CD4-positive, alpha-beta T cell treated with Interleukin-6 at 100 ng/mL for 8 hours (primary cell): Measurements from ENCODE around the gene TACC2.
"Not testable (repeated sequence)": the region's sequence is repeated elsewhere in the genome, so short reads cannot be mapped to it uniquely, and the experiment has no call there.

Source experiments
- DNase-seq: peaks from one replicate; pipeline ENCODE4 v3.0.0-alpha.2; 2020; ENCODE audit warnings: mixed read lengths, low spot score

Gene TACC2

GRCh38 chr10:122023257-122023656, 34.3 kb downstream of the TACC2 start:
- not testable (repeated sequence) for DNase-seq

GRCh38 chr10:122029499-122030199, 40.7 kb downstream of the TACC2 start:
- no peak for DNase-seq

DNA sequence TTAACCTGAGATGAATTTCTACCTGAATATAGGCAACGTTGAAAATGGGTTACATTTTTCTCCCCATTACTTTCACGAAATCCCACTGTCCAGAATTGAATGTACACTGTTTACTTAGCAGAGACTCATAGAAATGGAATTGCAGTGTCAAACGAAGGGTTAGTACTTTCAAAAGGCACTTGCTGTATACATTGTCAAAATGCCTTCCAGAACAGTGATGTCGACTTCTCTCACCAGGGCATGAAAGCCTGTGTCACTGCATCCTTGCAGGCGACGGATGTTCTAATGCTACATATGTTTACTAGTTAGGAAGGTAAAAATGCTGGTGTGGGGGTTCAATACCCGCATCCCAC, 41.2 kb downstream of the TACC2 start:
- no peak for DNase-seq

GRCh38 chr10:122033224-122033926, 44.4 kb downstream of the TACC2 start:
- no peak for DNase-seq

GRCh38 chr10:122034149-122034756, 45.3 kb downstream of the TACC2 start:
- no peak for DNase-seq

- no peak for DNase-seq
Measured at GRCh38 chr10:122040786-122041185, 51.8 kb downstream of the TACC2 start.

- DNase-seq = no peak
Measured at GRCh38 chr10:122042836-122043235, 53.9 kb downstream of the TACC2 start.

DNA sequence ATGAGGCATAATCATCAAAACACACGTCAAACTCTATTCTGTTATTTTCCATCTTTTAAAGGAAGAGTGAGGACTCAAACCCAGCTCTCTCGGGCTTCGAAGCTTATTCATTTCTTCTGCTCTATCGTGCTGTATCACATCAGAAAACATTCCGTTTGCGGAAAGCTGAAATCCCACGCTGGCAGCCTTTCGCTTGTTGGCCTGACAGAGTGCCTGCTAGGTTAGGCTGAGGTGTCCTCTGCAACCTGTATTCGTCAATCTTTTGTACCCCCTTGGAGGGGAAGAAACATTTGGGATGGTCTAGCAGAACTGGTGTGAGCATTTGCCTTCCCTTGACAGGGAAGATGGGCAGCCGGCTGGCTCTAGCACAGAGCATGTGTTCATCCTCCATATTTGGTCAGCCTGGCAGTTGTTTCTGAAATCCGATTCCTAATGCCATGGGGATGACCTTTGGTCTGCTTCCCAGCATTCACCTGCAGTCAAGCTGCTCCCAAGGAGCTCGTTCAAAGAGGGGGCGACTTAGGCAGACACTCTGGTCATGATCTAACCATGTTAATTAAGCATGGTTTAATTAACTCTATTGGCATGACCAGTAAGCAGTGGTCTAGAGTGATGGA, 55.2 kb downstream of the TACC2 start:
- no peak for DNase-seq

GRCh38 chr10:122044713-122045112, 55.8 kb downstream of the TACC2 start:
- DNase-seq = no peak

- DNase-seq = no peak
Measured at GRCh38 chr10:122045212-122045611, 56.2 kb downstream of the TACC2 start.

- DNase-seq = no peak
Measured at GRCh38 chr10:122047560-122047959, 58.6 kb downstream of the TACC2 start.

GRCh38 chr10:122049076-122049475, 60.1 kb downstream of the TACC2 start:
- DNase-seq = no peak

- DNase-seq = no peak
Measured at GRCh38 chr10:122050311-122050710, 61.3 kb downstream of the TACC2 start.

GRCh38 chr10:122050811-122051210, 61.8 kb downstream of the TACC2 start:
- DNase-seq = no peak

GRCh38 chr10:122051609-122052385, 62.8 kb downstream of the TACC2 start:
- no peak for DNase-seq

DNA sequence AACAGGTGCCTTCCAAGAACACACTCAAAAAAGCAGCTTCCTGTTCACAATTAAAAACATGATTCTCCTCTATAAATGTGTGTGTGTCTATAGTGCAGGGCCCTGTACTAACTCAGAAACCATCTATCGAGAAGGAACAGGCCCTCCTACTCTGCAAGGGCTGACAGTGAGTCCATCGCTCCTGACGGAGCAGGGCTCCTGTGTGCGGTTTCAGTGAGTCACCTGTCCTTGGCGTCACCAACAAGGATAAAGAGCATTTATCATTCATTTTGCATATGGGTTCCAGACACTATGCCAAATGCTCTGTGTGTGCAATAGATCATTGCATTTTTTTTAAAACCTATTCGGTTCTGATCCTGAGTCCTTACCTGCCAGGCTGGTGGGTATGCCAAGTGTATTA, 63.7 kb downstream of the TACC2 start:
- no peak for DNase-seq

GRCh38 chr10:122053314-122053713, 64.4 kb downstream of the TACC2 start:
- no peak for DNase-seq

DNA sequence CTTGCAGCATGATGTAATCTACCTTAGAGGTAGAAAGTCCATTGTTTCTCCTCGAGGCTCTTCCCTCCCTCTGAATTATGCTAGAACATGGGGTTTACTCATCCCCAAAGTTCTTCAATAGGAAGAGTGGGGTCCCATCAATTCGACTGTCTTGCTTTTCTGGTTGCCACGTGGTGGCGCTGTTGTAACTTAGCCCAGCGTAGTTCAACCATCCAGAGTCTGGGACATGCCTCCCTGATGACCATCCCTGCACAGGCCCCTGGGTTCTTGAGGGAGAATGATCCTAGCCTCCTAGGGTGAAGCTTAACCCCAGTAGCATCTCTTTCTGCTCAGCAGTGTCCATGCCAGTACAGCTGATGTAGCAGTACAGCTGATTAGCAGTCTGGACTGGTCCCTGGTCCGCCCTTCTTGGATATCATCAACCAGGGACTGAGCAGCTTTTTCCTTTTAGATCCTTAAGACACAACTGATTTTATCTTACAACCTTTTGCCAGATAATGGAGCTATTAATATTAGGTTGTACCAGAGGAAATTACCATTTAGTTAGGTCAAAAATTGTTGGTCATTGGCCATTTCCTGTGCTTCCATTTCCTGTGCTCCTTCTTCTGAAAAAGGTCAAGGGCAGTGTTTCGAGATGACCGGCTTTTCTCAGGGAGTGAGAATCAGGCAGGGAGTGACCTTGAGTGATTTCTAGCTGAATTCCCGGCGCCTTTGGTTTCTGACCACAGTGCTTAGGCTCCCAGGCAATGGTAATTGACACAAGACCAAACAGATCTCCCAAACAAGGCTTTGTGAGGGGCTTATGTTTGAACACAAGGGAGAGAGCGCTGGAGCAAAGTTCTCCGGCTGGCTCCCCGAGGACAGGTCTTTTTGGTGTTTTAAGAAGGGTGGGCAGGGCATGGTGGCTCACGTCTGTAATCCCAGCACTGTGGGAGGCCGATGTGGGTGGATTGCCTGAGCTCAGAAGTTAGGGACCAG, 65.4 kb downstream of the TACC2 start:
- no peak for DNase-seq

DNA sequence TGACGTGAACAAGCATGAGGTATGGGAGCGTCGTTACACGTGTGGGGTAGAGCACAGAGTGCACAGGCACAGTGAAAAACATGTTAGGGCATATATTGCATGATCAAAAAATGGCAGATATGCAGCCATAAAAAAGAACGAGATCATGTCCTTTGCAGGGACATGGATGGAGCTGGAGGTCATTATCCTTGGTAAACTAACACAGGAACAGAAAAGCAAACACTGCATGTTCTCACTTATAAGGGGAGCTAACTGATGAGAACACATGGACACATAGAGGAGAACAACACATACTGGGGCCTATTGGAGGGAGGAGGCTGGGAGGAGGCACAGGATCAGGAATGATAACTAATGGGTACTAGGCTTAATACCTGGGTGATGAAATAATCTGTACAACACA, 66.3 kb downstream of the TACC2 start:
- no peak for DNase-seq

DNA sequence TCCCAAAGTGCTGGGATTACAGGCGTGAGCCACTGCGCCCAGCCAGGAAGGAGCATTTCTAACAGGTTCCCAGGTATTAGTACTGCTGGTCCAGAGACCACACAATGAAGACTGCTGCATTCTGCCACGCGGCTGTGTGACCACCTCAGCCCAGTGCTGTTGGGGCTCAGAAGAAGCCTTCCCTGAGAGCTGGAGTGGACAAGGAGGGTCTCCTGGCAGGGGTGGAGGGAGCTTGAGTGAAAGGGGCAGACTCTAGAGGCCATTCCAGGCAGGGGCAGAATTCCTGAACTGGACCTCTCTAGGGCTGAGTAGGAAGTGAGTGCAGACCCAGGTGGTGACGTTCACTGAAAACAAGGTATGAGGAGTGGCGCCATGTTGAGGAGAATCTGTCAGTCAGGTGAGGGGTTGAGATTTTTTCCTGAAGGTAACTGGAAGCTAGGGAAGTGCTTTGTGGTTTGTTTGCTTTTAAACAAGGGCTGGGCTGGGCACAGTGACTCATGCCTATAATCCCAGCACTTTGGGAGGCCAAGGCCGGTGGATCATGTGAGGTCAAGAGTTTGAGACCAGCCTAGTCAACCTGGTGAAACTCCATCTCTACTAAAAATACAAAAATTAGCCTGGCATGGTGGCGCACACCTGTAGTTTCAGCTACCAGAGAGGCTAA, 67.6 kb downstream of the TACC2 start:
- DNase-seq = no peak
